C1 segment of cervical spinal cord (tissue), 14 donors: ENCODE data around the gene MYL3.

Experiments
- DNase-seq, 14 donors: peaks; one replicate each; lab custom pipeline; 2025; lab: John Stamatoyannopoulos, UW

Gene MYL3

DNA sequence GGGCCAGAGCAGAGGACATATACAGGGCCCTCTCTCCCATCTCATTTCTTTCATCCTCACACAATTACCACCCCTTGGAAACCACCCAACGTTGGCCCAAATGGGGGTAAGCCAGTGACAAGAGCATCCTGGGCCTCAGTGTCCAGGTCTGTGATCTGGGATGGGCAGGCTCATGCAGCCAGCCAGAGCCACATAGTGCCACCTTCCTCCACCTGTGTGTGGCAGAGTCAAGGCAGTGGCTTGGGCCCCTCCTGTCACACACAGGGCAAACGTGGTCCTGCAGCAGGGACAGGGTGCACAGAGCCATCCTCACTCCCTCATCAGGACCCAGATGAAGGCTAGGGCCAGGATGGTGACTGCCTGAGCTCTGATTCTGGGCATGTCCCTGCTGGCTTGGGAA is 2.3 kb upstream of the MYL3 start:
- DNase-seq = no peak

DNA sequence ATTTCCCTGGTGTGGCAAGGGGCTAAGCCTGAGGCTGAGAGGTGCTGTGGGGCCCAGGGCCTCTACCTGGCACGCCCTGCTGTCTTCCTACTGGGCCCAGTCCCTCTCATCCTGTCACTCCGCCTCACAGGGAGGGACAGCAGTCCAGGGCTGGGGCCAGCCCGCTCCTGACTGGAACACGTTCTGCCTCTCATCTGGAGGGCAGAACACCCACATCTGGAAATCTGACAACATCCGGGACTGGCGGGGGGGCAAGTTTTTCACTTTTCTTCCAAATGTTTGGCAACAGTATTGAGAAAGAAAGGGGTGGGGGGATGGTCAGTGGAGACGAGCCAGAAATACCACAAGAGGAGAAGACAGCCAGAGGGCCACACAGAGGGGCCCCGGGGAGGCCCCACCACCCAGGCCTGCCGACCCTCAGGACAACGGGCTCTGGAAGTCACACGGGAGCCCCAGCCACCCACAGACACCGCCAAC is 1.8 kb upstream of the MYL3 start:
- DNase-seq = peak in 1 of 14 donors; percentile 23

DNA sequence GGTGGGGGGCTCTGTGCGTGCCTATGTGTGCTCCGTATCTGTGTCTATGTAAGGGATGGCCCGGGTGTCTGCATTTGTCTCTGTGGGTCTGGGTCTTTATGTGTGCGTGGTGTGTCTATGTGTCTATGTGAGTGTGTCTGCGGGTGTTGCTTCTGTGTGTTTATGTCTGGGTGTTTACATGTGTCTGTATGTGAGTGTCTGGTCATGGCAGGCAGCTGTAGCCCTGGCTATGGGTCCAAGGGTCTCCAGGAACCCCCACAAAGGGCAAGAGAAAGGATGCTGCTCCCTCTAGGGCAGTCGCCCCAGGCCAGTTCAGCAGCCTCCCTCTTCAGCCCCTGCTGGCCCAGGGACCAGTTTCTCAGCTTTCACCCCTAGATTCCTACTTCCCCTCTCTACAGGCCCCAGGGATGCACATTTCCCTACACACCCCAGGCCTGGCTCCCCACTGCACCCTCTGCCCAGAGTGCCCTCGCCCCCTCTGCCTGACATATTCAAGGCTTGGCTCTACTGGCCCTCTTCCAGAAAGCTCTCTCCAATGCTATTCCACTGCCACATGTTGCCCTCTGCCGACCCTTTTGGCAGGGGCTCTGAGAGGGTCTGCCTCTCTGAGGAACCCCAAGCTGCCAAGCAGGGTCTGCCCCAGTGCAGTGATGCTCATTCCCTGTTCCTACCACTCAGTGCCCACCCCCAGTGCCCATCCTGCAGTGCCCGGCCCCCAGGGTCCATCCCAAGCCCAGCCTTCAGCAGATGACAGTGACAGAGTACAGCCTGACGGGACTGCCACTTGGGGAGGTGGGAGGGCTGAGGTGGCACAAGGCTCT is 1.0 kb upstream of the MYL3 start:
- DNase-seq = no peak

DNA sequence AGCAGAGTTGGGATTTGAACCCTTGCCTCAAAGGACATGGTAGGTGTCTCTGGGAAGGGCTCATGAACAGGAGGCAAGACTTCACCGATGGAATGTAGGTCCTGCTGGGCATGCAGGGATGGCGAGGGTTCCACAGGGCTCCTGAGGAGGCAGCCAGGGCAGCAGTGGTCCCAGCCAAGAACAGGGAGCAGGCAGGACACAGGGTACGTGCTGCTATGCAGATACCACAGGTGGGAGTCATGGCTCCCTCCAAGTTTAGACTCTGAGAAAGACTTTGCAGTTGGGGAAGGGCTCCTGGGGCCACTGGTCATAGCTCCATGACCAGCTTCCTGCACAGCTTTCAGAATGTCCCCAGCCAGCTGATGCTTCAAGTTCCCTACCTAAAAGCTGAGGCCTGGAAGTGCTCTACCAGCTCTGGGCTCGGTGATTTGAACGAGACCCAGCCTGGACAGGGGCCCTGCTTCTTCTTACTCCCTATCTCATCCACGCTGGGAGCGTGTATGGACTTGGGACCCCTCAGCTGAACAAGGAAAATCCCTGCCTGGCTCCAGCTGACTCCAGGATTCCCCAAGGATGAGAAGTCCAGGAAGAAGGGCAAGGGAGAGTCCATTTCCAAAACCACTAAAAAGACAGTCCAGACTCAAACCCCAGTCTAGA is 747 bp downstream of the MYL3 start:
- no peak for DNase-seq

DNA sequence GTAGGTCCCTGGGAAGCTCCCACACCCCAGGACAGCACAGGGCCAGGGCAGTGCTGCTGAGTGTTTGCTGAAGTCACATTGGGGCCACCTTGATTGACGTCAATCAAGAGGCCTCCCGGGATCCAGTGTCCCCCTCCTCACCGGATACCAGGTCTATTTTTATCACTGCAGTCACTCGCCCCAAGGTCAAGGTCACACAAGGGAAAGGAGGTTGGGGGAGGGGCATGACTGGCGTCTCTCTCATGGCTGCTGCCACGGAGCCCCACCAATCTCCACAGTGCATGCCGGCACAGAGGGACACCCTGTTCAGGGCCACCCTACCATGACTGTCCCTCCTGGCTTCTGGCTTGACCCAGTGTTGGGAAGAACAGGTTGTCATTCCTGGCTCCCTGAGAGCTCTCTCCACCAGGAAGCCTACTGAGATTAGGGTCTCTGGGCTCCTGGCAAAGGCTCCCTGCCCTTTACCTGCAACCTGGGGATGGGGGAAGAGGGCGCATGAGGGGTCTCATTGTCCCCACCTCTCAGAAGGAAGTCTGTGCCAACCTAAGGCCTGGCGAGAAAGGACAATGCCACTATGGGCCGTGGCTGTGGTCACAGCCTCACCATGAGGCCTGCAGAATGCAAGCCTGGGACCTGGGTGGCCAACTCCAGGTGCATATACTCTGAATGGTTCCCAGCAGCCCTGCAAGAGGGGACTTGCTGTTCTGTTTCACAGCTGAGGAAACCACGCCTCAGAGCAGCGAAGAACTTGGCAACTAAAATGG is 1.5 kb downstream of the MYL3 start:
- no peak for DNase-seq

DNA sequence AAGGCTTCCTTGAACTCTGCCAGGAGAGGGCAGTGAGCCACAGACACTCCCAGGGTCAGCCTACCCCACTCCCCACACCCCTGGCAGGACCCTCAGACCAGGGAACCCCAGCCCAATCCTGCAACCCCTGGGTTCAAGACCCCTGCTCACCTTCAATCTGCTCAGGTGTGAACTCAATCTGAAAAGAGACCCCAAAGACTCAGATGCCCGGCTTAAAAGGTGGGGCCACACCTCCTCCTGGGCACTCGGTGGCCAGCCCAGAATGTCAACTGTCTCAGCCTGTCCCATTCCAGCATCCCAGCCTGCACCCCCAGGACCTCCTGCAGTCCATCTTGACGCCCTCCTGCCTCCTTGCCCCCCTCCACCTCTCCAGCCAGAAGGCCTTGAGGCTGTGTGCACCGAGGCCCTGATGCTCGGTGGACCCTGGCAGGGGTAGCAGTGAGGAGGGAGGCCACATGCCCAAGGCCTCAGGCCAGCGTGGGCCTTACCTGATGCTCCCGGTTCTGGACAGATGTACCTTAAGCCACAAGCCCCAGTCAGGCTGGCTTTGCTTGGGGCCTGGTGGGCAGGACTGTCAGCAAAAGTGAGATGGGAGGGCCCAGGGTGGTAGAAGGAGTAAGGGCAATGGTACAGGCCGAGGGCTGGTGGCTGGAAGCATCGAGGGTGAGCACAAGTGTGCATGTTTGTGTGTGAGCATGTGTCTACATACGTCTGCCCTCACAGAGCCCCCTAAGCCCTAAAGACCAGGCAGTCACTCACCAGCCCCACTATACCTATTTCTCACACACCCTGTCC is 2.2 kb downstream of the MYL3 start:
- DNase-seq = no peak

DNA sequence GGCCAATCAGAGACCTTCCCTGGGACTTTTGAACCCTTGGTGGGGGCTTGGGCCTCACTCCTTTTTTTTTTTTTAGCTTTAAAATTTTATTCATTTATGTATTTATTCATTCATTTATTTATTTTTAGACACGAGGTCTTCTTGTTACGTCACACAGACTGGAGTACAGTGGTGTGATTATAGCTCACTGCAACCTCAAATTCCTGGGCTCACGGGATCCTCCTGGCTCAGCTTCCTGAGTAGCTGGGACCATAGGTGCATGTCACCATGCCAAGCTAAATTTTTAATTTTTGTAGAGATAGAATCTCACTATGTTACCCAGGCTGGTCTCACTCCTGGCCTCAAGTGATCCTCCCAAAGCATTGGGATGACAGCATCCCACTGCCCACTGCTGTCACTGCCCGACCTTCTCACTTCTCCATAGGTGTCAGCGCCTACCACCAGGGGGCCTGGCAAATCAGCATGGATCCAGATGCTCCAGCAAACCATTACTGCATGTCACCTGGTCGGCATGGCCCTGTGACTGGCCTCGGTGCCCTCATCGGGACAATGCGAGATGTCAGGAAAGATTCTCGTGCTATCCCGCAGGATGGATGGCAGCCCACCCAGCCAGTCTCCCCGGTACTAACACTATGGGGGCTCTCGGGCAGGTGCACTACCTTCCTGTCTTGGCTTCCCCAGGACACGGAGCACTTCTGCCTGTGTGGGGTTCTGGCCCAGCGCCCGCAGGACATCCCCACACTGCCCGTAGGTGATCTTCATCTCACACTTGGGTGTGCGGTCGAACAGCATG is 3.0 kb downstream of the MYL3 start:
- no peak for DNase-seq

DNA sequence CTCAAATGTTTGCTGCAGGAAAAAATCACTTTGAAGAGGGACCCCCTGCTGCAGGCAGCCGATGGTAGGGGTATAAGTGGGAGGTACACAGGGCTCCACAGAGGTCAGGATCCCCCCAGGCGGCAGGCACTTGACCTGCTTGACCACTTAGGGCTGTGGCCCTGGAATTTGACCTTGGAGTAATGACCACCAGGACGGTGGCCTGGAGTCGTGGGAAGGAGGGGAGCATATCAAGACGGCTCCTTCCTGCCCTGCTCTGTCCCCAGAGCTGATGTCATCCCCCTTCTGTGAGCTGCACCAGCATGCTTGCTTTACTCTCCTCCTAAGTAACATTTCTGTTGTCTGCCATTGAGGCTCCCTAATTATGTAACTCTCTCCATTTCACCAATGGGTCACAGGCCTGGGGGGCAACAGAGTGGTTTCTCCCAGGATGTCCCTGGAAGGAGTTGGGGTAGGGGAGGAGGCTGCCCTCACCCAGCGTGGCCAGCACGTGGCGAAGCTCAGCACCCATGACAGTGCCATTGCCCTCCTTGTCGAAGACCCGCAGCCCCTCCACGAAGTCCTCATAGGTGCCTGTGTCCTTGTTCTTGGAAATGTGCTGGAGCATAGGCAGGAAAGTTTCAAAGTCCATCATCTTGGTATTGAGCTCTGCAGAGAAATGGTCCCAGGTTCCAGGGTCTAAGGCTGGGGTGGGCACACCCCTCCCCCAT is 4.1 kb downstream of the MYL3 start:
- DNase-seq = no peak

DNA sequence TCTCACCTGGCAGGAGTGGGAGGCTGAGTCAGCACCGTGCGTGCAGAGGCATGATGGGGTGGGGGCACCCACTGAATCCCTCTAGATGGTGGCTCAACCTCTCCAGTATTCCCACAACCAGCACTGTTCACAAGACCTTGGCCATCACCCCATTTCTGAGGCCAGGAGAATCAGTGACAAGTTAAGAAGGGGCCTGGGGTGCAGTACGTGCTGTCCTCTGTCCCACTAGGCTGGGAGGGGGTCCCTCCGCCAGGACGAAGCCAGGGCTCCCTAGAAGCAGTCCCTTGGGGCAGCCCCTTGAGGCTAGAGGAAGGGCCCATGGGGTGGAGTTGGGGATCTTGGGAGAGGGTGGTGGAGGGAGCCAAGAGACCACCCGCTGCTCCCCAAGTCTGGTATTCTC is 4.8 kb downstream of the MYL3 start:
- no peak for DNase-seq

DNA sequence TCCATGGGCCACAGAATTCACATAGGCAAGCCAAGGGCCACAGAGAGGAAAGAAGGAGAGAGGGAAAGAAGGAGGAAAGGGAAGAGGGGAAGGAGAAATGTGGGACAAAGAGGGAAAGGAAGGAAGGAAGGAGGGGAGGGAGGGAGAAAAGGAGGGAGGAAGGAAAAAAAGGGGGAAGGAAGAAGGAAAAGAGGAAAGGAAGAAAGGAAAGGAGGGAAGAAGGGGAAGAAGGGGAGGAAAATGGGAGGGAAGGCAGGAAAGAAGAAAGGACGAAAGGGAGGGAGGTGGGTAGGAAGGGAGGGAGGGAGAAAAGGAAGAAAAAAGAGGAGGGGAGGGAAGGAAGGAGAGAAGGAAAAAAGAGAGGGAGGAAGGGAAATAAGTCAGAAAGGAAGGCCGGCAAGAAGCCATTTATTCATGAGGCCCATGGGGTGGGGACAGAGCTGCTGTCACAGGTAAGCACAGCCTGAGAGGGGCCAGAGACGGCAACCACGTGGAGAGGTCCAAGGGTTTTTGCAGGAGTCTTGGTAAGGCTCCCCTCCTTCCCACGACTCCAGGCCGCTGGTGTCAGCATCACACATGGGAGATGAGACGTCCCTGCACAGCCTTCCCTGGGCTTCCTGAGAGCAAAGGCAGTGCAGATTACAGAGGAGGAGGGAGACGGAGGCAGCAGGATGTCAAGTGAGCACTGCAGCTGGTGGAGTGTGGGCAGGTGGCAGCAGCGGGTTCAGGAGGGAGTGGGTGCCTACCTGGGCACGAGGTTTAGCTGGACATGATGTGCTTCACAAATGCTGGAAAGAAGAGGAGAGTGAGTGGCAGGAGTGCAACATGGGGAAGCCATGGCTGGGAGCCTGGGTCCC is 5.5 kb downstream of the MYL3 start:
- no peak for DNase-seq

DNA sequence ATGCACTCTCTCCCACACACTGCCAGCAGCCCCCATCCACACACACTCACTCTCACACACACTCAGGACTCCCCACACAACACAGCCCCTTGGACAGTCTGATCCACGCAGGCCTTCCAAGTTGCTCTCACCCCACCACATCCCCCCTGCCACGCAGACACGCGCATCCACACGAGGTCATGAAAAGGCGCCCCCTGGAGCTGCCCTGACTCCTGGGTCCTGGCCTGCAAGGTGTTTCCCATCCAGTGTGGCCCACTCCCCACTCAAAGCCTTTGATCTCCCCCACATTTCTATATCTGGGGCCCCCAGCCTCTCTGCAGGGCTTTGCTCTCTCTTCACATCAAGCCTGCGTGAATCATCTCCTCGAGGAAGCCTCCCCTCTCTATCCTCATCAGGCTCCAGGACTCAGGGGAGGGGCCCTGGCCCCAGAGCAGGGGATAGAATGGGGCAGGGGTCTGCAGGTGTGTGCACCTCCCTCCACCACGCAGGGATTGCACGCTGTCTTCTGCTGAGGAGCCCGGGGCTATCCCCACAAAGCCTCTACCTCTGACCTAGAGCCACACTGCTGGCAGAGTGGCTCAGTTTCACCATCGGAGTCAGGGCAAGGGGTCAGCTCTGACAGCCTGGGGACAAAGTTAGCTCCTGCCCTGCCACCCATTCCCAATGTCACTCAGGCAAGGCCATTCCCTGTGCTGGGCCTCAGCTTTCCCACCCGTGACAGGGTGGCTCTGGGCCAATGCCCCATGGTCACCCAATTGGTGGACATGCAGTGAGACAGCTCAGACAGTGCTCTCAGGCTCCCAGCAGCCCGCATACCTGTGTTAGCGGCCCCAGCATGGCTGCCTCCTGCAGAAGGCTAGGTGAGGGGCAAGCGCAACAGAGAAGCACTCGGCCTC is 6.4 kb downstream of the MYL3 start:
- DNase-seq = no peak

DNA sequence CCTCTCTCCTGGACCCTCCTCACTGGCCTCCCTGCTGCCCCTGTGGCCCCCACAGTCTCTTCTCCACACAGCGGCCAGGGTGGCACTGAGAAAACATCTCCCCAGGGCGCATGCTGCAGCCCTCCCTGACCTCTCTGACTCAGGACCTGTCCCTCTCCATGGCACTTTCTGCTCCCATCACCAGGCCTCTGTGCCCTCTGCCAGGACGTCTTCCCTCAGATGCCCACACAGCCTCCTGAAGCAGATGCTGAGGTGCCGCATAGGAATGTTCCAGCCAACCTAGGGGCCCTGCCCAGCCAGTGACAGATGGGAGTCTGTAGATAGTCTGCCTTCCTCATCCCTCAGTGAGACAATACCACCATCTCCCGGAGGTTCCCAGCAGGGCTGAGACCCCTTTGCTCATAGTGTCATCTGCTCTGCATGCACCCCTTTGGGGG is 8.7 kb downstream of the MYL3 start:
- no peak for DNase-seq

DNA sequence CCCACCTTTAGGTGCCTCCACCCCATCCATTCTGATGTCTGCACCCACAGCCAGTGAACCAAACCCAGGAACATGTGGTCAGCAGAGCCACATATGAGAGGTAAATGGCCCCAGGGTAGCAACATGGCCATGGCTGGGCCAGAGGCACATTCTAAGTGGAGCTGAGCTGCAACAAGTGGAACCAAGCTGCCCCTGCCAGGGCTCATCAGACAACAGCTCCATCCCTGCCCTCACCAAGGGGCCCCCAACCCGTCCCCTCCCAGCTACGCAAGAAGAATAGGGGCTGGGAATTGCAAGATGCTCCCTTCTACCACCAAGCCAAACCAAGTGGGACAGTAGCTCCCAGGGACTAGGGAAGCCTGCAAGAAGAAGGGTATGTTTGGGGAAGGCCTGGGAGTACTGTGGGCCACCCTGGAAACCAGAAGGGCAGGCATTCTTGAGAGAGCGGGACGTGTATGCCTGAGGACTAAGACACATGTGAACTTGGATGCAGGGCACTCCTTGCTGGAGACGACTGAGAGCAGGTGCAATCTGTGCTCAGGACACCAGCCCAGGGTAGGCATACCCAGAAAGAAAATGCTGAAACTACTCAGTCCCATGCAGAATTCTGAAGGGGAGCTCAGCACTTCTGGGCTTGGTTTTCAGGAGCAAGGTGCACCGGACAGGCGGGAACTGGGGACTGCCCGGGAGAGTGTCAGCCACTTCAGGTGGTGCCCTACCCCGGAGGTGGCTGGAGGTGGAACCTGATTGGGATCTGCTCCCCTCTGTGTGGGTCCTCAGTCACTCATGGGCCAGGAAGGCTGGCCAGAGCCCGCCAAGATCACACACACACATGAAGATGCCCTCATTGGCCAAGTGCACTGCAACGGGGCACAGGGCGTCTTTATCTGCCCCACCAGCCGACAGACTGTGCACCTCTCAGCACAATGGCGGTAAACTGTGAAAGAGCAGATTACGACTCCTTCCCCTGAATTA is 9.5 kb downstream of the MYL3 start:
- DNase-seq = no peak

DNA sequence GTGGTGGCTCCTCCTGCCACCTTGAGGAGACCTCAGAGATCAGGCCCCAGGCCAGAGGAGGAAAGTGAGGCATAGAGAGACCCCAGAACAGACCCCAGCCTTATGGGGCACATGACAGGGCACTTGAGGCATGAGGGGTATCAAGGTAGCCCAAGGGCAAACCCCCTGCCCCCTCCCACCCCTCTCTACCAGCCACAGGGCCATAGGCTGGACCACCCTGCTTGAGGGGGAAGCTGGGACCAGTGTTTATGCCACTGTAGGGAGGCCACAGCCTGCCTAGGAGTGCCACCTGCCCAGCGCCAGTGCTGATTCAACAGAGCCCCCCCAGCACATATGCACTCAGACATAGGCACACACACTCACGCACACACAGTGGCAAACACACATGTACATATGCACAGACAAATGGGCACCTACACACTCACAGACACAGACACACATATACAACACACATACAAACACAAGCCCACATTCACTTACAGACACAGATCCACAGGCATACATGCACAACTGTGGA is 10.3 kb downstream of the MYL3 start:
- no peak for DNase-seq

DNA sequence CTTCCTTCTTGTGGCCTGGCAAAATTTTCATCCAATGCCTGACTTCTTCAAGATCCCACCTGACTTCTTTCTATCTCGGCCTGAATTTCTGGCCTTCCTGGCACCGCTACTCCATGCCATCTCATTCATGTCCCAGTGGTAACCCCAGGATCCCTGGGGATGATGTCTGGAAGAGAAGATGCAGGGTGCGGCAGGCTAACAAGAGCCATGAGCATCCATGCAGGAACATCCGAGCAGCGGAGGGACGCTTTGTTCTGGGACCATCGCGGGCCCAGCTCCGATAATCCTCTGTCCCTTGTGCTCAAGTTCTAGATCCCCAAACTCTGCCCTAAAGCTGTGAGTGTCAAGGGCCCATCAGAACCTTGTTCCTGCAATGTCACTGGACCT is 10.9 kb downstream of the MYL3 start:
- no peak for DNase-seq
